Esophagus muscularis mucosa (tissue), 3 donors: Measurements from ENCODE around the gene JADE2.
A peak's percentile ranks its signal among the peaks of the same experiment; 100 is the strongest.

Experiments used
- CTCF ChIP-seq, 3 experiments: fragments of 200-600 bp in 2 of 3; fragments of 450-650 bp in 1 of 3; sonication (generic) in 2 of 3; IDR thresholded peaks; one replicate each; pipeline ENCODE4 v1.5.1; 2017 to 2019; ENCODE audit warnings: antibody characterized with exemption in 3 of 3, mild to moderate bottlenecking in 2 of 3, moderate library complexity in 1 of 3
- POLR2A ChIP-seq: fragments of 450-650 bp; IDR thresholded peaks from one replicate; pipeline ENCODE4 v1.6.1; 2017; ENCODE audit warnings: antibody characterized with exemption, moderate library complexity, mild to moderate bottlenecking, low read depth
- POLR2AphosphoS5 ChIP-seq, 2 donors: sonication (generic); formaldehyde crosslinking; IDR thresholded peaks; one replicate each; pipeline ENCODE4 v1.6.1; 2017; ENCODE audit warnings: antibody characterized with exemption in 2 of 2

GRCh38 chr5:134526483-134527155 is 1.1 kb downstream of the JADE2 start:
- TF ChIP-seq CTCF (IDR thresholded peaks at IDR 0.05), result peak; percentile 44 to 65 (median 46)
- TF ChIP-seq POLR2A, result no peak
- peak in 1 of 2 donors; percentile 54 for TF ChIP-seq POLR2AphosphoS5 (IDR thresholded peaks at IDR 0.05)
